HuH-7.5 (cell line): ENCODE data around the gene LTA.
A peak's percentile ranks its signal among the peaks of the same experiment; 100 is the strongest.
"Not testable (repeated sequence)": the region's sequence is repeated elsewhere in the genome, so short reads cannot be mapped to it uniquely, and the experiment has no call there.

Experiments
- DNase-seq: peaks from one replicate; pipeline ENCODE4 v3.0.0; 2011; ENCODE audit warnings: low spot score

The LTA gene

DNA sequence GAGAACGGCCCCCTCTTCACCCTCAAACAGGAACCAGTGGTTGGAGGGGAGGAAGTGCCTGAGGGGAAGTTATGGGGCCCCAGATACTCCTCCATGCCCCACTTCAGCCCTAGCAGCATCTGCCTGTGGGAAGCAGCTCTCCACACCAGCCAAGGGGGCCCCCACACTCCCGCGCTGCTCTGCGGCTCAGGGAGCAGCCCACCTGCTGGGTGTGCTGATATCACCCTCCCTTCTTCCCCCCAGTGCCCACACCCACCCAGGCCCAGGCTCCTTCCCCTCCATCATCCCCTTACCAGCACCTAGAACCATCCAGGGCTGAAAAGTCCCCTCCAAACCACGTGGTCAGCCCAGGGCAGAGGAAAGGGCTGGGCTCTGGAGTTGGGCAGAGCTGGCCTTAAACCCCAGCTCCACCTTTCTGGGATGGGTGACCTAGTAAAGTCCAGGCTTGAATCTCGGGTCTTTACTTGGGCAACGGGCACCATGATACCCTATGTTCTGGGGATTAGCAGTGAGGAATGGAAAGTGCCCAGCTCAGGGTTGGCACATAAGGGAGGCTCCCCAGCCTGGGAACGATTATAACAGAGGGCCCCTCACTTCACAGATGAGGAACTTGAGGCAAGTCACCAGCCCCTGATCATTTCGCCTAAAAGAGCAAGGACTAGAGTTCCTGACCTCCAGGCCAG is 14.7 kb downstream of the LTA start:
- no peak for DNase-seq

DNA sequence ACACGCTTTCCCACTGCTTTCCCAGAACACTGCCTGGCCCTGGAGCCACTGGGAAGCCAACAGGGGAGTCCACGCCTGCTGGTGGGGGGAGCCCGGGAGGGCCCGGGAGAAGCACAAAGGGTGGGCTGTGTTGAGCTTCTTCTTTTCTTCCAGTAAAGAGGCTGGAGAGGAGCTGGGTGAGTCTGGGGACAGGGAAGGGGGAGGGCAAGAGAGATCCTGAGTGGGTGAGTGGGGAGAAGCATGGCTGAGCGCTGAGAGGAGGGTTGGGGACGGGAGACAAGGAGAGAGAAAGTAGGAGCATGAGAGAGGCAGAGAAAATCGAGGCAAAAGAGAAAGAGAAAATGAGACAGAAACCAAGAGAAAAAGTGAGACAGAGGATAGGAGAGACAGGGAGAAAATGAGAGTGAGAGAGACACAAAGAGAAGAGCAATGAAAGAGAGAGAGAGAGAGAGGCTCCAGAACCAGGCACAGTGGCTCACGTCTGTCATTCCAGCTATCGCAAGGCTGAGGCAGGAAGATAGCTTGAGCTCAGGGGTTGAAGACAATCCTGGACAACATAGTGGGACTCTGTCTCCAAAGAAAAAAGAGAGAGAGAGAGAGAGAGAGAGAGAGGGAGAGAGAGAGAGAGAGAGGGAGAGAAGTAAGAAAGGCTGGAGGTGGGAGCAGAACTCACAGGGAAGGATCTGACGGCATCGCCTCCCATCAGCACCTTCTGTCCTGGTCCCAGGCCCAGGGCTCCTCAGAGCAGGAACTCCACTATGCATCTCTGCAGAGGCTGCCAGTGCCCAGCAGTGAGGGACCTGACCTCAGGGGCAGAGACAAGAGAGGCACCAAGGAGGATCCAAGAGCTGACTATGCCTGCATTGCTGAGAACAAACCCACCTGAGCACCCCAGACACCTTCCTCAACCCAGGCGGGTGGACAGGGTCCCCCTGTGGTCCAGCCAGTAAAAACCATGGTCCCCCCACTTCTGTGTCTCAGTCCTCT is 16.0 kb downstream of the LTA start:
- no peak for DNase-seq

DNA sequence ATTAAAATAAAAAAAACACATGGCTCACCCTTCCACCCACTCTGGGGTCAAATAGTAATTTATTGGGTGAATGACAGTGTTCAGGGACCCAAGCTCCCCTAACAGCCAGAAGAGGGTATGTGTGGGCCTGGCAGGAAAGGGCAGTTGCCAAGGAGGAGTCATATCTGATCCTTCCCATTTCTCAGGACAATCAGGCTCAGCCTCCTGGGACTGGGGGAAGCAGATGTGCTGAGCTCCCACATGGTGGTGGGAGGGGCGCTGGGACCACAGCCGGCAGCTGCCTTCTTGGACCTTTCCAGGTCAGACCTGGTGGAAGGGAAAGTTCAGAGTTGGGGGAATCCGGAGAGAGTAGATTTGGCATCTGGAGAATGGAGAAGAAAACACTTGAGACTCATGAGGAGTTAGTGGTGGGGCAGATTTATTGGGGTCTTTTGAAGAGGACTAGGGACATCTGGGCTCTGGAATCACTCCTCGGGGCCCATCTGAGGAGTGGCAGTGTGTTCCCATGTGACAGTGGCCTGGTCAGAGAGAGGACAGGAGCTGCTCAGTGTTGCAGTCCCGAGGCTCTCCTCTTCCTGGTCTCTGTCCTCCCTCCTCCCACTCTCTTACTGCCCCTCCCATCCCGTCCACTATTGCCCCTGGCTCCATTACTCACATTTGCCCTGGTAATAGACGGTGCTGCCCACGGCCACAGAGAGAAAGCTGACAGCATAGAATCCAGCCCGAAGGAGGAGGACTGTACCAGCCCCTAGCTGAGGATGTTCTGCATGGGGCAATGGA is 17.0 kb downstream of the LTA start:
- no peak for DNase-seq

DNA sequence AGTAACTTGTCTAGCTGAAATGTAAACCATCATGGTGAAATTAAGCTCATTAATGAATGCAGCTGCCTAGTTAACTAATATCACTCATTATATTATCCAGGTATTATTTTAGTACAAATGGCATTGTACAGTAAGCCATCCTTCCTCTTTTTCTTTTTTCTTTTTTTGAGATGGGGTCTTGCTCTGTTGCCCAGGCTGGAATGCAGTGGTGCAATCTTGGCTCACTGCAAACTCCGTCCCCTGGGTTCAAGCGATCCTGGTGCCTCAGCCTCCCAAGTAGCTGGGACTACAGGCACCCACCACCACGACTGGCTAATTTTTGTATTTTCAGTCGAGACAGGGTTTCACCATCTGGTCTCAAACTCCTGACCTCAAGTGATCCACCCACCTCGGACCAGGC is 18.6 kb downstream of the LTA start:
- DNase-seq = not testable (repeated sequence)

DNA sequence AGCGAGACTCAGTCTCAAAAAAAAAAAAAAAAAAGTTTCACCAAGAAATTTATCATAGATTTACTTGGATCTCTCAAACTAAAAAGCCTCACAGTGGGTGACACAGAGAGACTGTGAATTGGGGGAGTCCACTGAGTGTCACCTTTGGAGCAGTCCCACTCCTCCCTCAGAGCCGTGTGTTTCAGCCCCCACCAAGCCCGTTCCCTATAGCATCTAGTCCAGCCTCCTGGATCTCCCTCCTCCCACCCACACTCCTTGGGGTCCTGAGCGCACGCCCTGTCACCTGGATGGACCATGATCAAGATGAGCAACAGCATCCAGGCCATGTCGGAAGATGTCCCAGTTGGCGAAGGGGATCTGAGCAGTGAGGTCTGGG is 20.3 kb downstream of the LTA start:
- no peak for DNase-seq

DNA sequence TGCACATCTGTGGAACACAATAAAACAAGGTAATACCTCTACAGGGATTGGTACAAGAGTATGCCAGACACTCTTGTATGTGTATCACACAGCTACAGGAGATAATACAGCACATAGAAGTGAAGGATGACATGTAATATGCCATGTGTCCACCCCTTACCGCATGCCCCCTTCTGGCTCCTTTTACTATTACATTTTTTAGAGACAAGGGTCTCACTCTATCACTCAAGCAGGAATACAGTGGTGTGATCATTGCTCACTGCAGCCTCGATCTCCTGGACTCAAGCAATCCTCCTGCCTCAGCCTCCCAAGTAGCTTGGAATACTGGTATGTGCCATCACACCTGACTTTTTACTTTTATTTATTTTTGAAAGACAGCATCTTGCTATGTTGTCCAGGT is 24.9 kb downstream of the LTA start:
- no peak for DNase-seq

DNA sequence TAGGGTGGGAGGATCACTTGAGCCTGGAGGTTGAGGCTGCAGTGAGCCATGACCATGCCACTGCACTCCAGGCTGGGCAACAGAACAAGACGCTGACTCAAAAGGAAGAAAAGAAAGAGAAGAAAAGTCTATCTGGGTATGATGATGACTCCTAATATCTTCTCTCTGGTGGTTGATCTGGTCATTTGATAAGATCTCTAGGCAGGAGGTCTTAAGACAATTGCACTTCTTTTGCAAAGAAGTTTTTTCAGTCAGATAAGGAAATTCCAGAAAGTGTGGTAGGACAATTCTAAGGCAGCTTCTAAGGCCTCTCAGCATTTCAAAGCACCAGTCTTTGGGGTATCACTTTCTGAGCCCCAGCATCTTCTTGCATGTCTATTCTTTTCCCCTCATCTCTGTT is 35.2 kb downstream of the LTA start:
- DNase-seq = no peak

DNA sequence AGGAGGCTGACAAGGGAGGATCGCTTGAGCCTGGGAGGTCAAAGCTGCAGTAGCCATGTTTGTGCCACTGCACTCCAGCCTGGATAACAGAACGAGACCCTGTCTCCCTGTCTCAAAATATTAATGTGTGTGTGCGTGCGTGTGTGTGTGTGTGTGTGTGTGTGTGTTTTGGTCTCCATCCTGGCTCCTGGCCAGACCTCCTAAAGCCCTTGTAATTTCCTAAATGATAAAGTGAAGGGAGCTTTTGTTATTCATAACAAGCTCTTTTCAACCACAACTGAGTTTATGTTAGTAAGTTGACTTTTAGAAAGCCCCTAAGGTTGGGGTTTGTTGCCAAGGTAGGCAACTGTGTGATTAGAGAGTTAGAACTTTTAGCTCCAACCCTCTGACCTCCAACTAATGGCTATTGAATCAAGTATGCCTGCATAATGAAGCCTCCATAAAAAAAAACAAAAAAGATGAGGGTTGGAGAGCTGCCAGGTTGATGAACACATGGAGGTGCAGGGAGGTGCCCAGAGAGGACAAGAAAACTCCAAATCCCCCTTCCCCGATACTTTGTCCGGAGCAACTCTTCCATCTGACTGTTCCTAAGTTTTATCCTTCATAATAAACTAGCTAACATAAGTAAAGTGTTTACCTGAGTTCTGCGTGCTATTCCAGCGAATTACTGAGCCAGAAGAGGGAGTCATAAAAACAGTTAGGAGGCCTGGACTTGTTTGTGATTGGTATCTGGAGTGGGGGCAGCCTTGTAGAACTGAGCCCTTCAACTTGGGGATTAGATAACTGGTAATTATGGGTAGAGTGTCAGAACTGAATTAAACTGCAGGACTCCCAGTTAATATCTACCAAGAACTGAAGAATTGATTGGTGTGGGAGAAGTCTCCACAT is 37.7 kb downstream of the LTA start:
- no peak for DNase-seq

DNA sequence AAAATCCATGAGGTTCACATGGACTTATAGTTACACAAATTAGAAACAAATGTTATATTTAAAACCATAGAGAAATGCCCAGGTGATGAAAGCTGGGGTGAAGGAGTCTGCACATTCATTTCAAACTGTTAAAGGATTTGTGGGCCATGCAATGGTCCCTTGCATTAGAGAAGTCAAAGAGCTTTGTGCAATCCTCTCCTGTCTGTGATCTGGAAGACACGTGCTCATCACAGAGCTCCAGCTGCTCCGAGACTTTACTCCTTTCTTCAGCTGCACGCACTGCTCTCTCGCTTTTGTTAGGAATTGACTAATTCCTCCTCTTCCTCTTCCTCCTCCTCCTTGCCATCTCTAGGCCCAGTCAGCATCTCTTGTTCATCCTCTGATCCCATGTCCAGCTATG is 38.9 kb downstream of the LTA start:
- no peak for DNase-seq

DNA sequence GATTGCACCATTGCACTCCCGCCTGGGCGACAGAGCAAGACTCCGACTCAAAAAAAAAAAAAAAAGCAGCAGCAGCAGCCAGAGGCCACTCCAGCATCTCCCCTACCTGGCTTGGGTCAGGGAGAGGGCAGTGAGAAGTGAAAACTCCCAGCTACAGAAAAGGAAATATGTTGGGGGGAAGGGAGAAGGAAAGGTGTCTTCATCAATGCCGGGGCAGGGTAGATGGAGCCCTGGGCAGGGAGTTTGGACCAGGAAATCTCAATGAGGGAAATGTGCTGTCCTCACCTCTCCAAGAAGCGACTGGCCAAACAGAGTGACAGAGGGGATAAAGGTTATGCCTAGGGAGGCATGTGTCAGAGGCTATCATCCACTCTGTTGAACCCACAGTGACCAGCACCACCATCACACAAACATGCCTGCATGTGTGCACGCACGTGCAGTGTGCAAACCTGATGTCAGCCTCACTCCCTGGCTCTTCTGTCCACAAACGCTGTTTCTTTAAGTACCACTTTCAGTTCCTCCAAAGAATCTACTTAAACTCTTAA is 42.1 kb downstream of the LTA start:
- no peak for DNase-seq

DNA sequence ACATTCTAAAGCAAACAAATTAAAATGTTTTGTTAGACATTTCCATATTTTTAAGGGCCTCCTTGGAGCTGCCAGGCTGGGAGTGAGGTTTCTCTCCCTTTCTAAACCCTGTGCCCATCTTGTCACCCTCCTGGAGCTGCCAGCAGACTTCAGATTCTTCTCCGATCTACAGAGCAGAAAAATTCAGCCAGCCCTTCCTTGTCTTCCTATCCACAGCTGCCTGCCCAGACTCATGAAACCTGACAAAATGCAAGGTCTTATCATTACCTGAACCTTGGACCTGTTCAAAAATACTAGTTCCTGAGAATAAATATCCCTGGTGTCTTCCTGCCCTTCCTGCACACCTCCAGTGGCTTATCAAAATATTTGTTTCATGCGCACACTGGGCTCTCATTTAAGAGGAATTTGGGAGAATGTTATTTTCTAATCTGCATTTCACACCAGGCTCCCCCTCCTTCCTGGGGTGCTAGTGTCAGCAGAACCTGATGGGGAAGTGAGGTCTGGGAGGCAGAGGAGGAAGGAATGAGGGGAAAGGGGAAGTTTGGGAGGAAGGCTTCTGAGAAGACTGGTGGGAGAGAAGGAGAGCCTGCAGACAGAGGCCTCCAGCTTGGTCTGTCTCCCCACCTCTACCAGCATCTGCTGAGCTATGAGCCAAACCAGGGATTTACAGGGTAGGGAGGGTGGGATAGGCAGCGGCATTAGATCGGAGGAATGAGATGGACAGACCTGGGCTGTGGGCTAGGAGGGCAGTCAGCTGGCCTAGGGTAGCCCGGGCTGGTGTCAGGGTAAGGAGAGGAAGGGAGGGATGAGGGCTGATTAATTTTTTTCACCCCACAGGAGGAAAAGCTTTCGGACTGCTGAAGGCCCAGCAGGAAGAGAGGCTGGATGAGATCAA is 42.8 kb downstream of the LTA start, which contains the start of gene AIF1:
Gene AIF1 (plus strand): TSS at position 551 of the 895 bp plus-strand sequence. CDS start 96 bp downstream, at position 647.
- no peak for DNase-seq

DNA sequence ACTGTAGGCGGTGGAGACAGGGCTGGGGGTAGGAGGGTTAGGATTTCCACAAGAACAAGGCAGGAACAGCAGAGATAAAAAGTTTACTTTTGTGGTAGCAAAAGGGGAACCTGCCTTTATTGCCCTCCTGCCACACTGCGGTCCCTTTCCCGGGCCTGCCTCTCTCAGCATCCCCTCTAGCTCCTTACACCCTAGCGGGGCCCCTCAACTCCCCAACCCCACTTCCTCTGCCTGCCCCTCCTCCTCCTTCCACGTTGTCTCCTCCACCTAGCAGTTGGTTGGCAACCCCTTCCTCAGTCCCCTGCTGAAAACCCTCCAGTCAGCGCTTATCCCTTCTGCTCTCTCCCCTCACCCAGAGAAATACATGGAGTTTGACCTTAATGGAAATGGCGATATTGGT is 43.7 kb downstream of the LTA start:
- DNase-seq = no peak

DNA sequence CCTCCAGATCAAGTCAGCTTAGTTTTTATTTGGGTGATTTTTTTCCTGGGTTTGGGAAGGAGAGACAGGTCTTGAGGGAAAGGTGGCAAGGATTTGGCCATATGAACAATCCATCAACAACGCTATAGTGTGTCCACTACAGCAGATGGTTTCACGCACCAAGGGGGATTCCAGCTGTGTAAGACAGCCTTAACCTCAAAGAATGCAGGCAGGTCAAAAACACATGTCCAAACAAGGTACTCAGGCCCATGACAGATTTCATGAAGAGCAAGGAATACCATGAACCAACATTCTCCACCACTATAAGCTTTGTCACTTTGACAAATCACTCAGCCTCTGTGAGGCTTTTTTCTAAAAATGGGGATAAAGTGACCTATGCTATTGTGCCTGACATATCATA is 44.9 kb downstream of the LTA start:
- no peak for DNase-seq

DNA sequence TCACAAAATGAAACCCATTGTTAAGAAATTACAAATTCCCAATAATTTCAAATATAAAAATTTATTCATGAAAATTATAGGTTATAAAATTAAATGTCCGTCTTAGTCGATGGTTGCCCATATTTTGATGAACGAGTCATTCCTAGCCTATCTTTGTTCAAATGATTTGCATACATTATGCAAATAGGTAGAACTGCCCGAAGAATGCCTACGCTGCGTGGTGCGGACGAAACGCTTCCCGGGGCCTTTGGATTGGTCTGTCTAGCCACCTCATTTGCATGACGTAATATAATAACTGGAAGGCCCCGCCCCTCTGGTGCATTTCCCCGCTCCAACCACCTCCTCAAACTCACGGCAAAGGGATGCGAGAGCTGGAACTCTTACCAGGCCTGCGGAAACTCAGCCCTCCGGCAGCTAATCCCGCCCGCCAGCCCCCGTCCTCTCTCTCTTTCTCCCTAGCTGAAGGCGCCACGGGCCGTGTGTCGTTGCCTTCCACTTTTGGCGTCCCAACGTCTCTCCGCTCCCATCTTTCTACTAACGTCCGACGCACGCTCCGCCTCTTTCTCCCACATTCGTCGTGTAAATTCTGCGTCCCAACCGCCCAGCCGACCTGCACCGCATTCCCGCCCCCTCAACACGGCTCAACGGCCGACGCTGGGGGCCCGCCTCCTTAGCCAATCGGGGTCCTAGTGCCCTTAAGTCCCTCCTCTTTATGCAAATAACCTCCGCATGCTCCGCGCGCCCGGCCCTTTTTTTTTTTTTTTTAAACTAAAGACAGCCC is 47.9 kb downstream of the LTA start:
- peak; percentile 89 for DNase-seq

DNA sequence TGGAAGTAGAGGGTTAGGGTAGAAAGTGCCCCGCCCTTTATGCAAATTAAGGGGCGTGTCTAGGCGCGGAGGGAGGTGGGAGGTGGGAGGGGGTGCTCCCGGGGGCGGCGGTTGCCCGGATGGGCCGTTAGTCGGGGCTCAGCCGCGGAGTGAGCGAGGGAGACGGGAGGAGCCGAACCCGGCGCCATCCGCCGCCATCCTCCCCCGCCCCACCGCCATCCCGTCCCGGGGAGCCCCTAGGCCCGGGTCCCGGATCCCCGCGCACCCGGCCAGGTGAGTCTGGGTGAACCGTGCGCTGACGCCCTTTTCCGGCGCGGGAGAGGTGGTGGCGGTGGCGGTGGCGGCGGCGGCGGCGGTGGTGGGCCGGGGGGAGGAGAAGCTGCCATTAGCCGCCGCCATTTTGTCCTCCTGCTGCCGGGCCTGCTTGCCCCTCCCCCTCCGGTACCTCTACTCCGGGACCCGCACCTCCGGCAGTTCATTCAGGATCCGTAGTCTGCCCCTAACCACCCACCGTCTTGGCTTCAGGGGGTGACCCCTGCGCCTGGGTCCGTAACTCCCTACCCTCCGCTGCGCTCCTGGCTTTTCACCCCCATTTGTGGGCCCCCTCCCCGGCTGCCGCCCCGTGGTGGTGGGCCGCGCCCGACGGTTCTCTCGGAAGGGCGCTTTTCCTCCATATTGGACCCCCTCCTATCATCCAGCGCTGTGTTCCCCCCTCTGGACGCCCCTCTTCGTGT is 48.7 kb downstream of the LTA start, which contains the start of gene PRRC2A:
Gene PRRC2A (plus strand): TSS at position 130 of the 734 bp plus-strand sequence. CDS start 2,075 bp downstream, outside the sequence.
- peak; percentile 76 for DNase-seq

DNA sequence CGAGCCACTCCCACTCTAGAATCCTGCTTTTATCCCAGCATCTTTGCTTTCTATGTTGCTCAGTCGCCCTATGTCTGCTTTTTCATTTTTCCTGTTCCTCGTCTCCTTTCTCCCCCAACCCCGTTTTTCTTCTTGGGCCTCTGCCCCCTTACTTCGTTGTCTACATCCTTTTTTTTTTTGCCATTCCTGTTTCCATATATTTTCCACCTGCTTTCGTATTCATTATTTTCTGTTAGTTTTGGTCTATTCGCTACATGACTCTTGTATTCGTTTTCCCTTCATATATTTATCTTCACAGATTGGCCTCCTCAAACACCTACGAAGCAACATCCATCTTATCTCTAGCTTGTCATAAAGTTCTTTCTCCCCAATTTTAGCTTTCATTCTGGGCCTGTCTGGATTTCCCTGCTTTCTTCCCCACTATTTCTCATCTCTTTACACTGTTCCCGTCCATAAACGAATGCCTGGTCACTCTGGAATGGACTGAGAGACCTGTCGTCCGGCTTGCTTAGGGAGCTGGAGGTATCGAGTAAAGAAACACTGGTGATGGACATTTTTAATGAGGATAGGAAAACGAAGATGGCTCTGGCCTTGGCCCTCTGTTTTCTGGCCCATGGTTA is 49.3 kb downstream of the LTA start:
- DNase-seq = no peak

DNA sequence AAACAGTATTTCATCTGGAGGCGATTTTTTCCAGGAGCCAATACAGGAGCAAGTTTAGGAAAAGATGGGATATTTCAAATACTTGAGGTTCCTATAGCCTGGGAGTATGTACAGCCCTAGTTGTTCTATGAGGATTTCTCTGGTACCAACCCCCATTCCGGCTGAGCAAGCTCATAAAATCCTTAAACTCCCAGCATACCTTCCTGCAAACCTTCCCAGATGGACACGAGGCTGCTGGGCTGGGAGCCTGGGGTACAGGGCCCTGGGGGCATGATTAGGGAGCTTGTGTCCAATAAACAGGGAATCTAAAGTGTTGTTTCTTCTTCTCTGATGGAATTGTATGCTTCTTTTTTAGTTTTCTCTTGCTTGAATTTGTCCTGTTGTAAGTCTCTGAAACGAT is 49.9 kb downstream of the LTA start:
- DNase-seq = no peak

DNA sequence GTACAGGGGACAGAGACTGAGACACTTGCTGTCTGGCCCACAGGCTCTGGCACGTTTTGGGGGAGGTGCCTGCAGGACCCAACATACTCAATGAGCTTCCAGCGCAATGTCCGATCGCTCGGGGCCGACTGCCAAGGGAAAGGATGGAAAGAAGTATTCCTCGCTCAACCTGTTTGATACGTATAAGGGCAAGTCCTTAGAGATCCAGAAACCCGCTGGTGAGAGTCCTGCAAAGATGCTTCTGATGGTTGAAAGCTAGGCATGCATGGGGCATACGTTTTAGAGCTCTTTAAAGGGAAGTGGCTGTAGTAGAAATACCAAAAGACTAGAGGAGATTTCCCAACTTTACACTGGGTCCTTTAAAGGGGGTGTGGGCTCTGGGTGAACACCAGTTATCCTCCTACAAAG is 50.6 kb downstream of the LTA start:
- no peak for DNase-seq
